A549 (cell line): ENCODE measurements around the gene CAVIN1. TPM values are rescaled to one million over a fixed set of nuclear protein-coding genes. Genes with fewer than 3 reads are reported as not detected.
"Not testable (repeated sequence)": the region's sequence is repeated elsewhere in the genome, so short reads cannot be mapped to it uniquely, and the experiment has no call there.

ENCODE experiments used
- ATAC-seq, 2 experiments: fragments of 200-7000 bp in 1 of 2; fragments of >200 bp in 1 of 2; cut with Nextera tagmentation in 1 of 2; cut with Tn5 transposase in 1 of 2; 3 replicates each; pipeline versions ENCODE4 v1.8.0 to v1.9.1; 2018 to 2020; ENCODE audit warnings: mild to moderate bottlenecking in 1 of 2, moderate library complexity in 1 of 2
- CTCF ChIA-PET: fragments of 300-600 bp; sonication (Branson Sonifier 250); formaldehyde crosslinking; extraction: SDS; loops from one replicate; lab custom pipeline; 2021; ENCODE audit warnings: antibody characterized with exemption, inconsistent platforms; lab: Yijun Ruan, JAX
- POLR2A ChIA-PET: fragments of 350-600 bp; formaldehyde crosslinking; extraction: SDS; loops from one replicate; lab custom pipeline; 2021; ENCODE audit warnings: antibody characterized with exemption, inconsistent platforms; lab: Yijun Ruan, JAX
- DNase-seq, 2 experiments: peaks; one replicate each; pipeline versions ENCODE4 v3.0.0 to v3.0.0-alpha.2; 2011 to 2016; ENCODE audit warnings: low read depth in 1 of 2, low spot score in 1 of 2
- FAIRE-seq: peaks from 2 replicates; lab custom pipeline; 2011; peaks lifted over from hg19 to GRCh38; lab: Jason Lieb, UNC
- H3K27ac ChIP-seq, 2 experiments: fragments of >200 bp; sonication (Bioruptor Twin); formaldehyde crosslinking; 3 replicates each; pipeline ENCODE4 v1.5.1; 2016 to 2017
- H3K4me1 ChIP-seq: fragments of >200 bp; sonication (Bioruptor Twin); formaldehyde crosslinking; 3 replicates; pipeline ENCODE4 v1.6.1; 2016
- H3K4me2 ChIP-seq: fragments of >200 bp; sonication (Bioruptor Twin); formaldehyde crosslinking; 3 replicates; pipeline ENCODE4 v1.6.1; 2016
- H3K4me3 ChIP-seq: fragments of >200 bp; sonication (Bioruptor Twin); formaldehyde crosslinking; 3 replicates; pipeline ENCODE4 v1.5.1; 2016
- H3K9me3 ChIP-seq: fragments of >200 bp; sonication (Bioruptor Twin); formaldehyde crosslinking; 3 replicates; pipeline ENCODE4 v1.6.1; 2016
- ATOH8 ChIP-seq: fragments of 250-450 bp; sonication (Bioruptor Pico); IDR thresholded peaks from 2 replicates; pipeline ENCODE4 v1.5.0; 2020; ENCODE audit warnings: low read depth, mild to moderate bottlenecking, moderate library complexity
- CEBPB ChIP-seq, 2 experiments: fragments of >200 bp in 1 of 2; sonication (Bioruptor Twin) in 1 of 2; formaldehyde crosslinking in 1 of 2; IDR thresholded peaks; 2 replicates each; pipeline ENCODE4 v1.6.1; 2012 to 2016
- E2F6 ChIP-seq: IDR thresholded peaks from 2 replicates; pipeline ENCODE4 v1.6.1; 2012; ENCODE audit warnings: low read depth, borderline replicate concordance
- EHF ChIP-seq: fragments of 250-450 bp; sonication (Bioruptor Pico); IDR thresholded peaks from 2 replicates; pipeline ENCODE4 v1.5.0; 2020; ENCODE audit warnings: mild to moderate bottlenecking
- FOXS1 ChIP-seq: fragments of 250-450 bp; sonication (Bioruptor Pico); IDR thresholded peaks from 2 replicates; pipeline ENCODE4 v1.5.0; 2020; ENCODE audit warnings: mild to moderate bottlenecking, moderate library complexity
- KDM1A ChIP-seq: fragments of 200-600 bp; sonication (generic); IDR thresholded peaks from 2 replicates; pipeline ENCODE4 v1.6.1; 2016; ENCODE audit warnings: low read depth, mild to moderate bottlenecking
- MYC ChIP-seq: IDR thresholded peaks from 2 replicates; pipeline ENCODE4 v1.6.1; 2012; ENCODE audit warnings: mild to moderate bottlenecking, inconsistent platforms, low read length, improper control_type of control experiment, borderline replicate concordance
- PBX3 ChIP-seq: IDR thresholded peaks from 2 replicates; pipeline ENCODE4 v1.6.1; 2012
- PHF8 ChIP-seq: fragments of 200-600 bp; sonication (generic); IDR thresholded peaks from 2 replicates; pipeline ENCODE4 v1.6.1; 2016; ENCODE audit warnings: low read depth, mild to moderate bottlenecking, antibody characterized with exemption, moderate library complexity, borderline replicate concordance
- POLR2A ChIP-seq: IDR thresholded peaks from 2 replicates; pipeline ENCODE4 v1.6.1; 2012; ENCODE audit warnings: mild to moderate bottlenecking, low read length
- POLR2AphosphoS2 ChIP-seq: conservative IDR thresholded peaks from 2 replicates; pipeline ENCODE4 v1.6.1; 2012; ENCODE audit warnings: low read length, improper control_type of control experiment, inconsistent platforms
- RAD21 ChIP-seq, 2 experiments: fragments of >200 bp in 1 of 2; sonication (Bioruptor Twin) in 1 of 2; formaldehyde crosslinking in 1 of 2; IDR thresholded peaks in 1 of 2; conservative IDR thresholded peaks in 1 of 2; 2 replicates in 1 of 2; 3 replicates in 1 of 2; pipeline ENCODE4 v1.6.1; 2012 to 2018; ENCODE audit warnings: inconsistent platforms in 1 of 2
- RARB ChIP-seq: fragments of 250-450 bp; sonication (Bioruptor Pico); IDR thresholded peaks from 2 replicates; pipeline ENCODE4 v1.8.0; 2021; ENCODE audit warnings: mild to moderate bottlenecking, moderate library complexity
- RCOR1 ChIP-seq: fragments of 150-350 bp; IDR thresholded peaks from 2 replicates; pipeline ENCODE4 v1.6.1; 2014; ENCODE audit warnings: antibody characterized with exemption, low read length, low read depth
- RNF2 ChIP-seq: fragments of 200-600 bp; sonication (generic); IDR thresholded peaks from 2 replicates; pipeline ENCODE4 v1.6.1; 2016; ENCODE audit warnings: low read depth, mild to moderate bottlenecking, antibody characterized with exemption, moderate library complexity, borderline replicate concordance
- SMC3 ChIP-seq: fragments of >200 bp; sonication (Bioruptor Twin); formaldehyde crosslinking; IDR thresholded peaks from 3 replicates; pipeline ENCODE4 v1.6.1; 2018; ENCODE audit warnings: inconsistent platforms
- SREBF2 ChIP-seq: fragments of 450-650 bp; IDR thresholded peaks from 2 replicates; pipeline ENCODE4 v1.6.1; 2014; ENCODE audit warnings: mild to moderate bottlenecking, moderate library complexity
- TP53 ChIP-seq: fragments of 250-450 bp; sonication (Bioruptor Pico); IDR thresholded peaks from 2 replicates; pipeline ENCODE4 v1.5.0; 2021; ENCODE audit warnings: mild to moderate bottlenecking, moderate library complexity
- USF2 ChIP-seq: fragments of 450-650 bp; IDR thresholded peaks from 2 replicates; pipeline ENCODE4 v1.6.1; 2014; ENCODE audit warnings: antibody characterized with exemption
- ZC3H11A ChIP-seq: fragments of 450-650 bp; IDR thresholded peaks from 2 replicates; pipeline ENCODE4 v1.6.1; 2014; ENCODE audit warnings: antibody characterized with exemption, mild to moderate bottlenecking
- WGBS: methylation state at CpG from one replicate; pipeline ENCODE4 v1.1.6; 2017; ENCODE audit errors: missing lambda C conversion rate; 5-methylcytosine and 5-hydroxymethylcytosine counted together
- polyA plus RNA-seq, 4 experiments: library from polyadenylated mRNA; depleted of rRNA in 3 of 4; stranded (reverse); fragments of >200 nt; fragmentation: RNase III in 1 of 4; extraction: RNeasy Plus Mini Kit Qiagen cat#74134 plus additional on column Dnase treatment in 1 of 4; gene quantifications; 2 replicates in 3 of 4; 3 replicates in 1 of 4; pipeline ENCODE4 v1.2.3, GENCODE V29; 2011 to 2017

Gene CAVIN1
- polyA plus RNA-seq, 2 of the 4 experiments (the other 2 are of a cell fraction) = 101 to 371 TPM

- H3K27ac ChIP-seq = peak overlapping the region; percentile 1 to 44; a peak in 3 of 6 replicates
Measured at GRCh38 chr17:42399948-42400843, 22.9 kb downstream of the CAVIN1 start.

GRCh38 chr17:42399121-42399520 lies 23.9 kb downstream of the CAVIN1 start:
- DNase-seq (no peak), ATAC-seq (no peak), FAIRE-seq (no peak)
- no peaks in the 10 kb centered on the region for H3K9me3 ChIP-seq
- H3K27ac ChIP-seq = peak overlapping the region; percentile 37 to 44; a peak in 4 of 6 replicates
- peaks cover 51% of the 10 kb centered on the region for H3K4me1 ChIP-seq
- no peak for TF ChIP-seq KDM1A
- CTCF ChIA-PET = interaction anchor here (1.1 to 33.2 kb wide), 12 partner anchors 9 to 281 kb away, joined by 3 to 1360 read pairs (median 8); partner anchors contain the start of genes CAVIN1 and STAT3
- H3K4me2 ChIP-seq = peak overlapping the region; percentile 30; the same call in 2 of the 3 replicates
- no peak overlapping the region for H3K4me3 ChIP-seq
- POLR2A ChIA-PET = interaction anchor here (0.9 to 1.0 kb wide), 3 partner anchors 10 to 24 kb away, joined by 3 to 6 read pairs (median 5); partner anchors contain the start of genes CAVIN1 and STAT3
- WGBS = 46% methylated on average over 2 of the region's 2 CpGs

More at GRCh38 chr17:42399948-42400843, 22.9 kb downstream of the CAVIN1 start:
- peaks cover 51% of the 10 kb centered on the region for H3K4me1 ChIP-seq
- ATAC-seq = no peak; a peak in 1 of 6 replicates
- H3K4me3 ChIP-seq = no peak overlapping the region
- CTCF ChIA-PET = interaction anchor here (1.1 to 33.2 kb wide), 11 partner anchors 8 to 148 kb away, joined by 3 to 1360 read pairs (median 13); partner anchors contain the start of genes CAVIN1 and STAT3
- WGBS = 90% methylated on average over 6 of the region's 6 CpGs
- 0 out of 2 replicates have a peak, but pooled peaks have one; percentile 13 for TF ChIP-seq USF2
- no peak for TF ChIP-seq RARB (CRISPR knock-in tag)
- TF ChIP-seq PHF8 = no peak
- TF ChIP-seq, all 56 proteins: peak for 1
- POLR2A ChIA-PET = interaction anchor here (0.9 kb wide), 1 partner anchor 23 kb away, joined by 5 read pairs; the partner anchor contains the start of gene CAVIN1
- DNase-seq = no peak
- no peaks in the 10 kb centered on the region for H3K9me3 ChIP-seq
- H3K4me2 ChIP-seq = no peak overlapping the region
- FAIRE-seq = no peak

GRCh38 chr17:42395601-42396000 lies 27.5 kb downstream of the CAVIN1 start:
- not testable (repeated sequence) for H3K4me3 ChIP-seq, H3K27ac ChIP-seq, H3K4me2 ChIP-seq, ATAC-seq, FAIRE-seq, H3K9me3 ChIP-seq, DNase-seq
- WGBS = 97% methylated on average over 8 of the region's 8 CpGs
- CTCF ChIA-PET = interaction anchor here (0.5 to 33.2 kb wide), 7 partner anchors 12 to 132 kb away, joined by 3 to 1360 read pairs (median 5); no protein-coding TSS in a partner anchor
- peaks cover 25% of the 10 kb centered on the region for H3K4me1 ChIP-seq
- POLR2A ChIA-PET = interaction anchor here (1.2 kb wide), 1 partner anchor 67 kb away, joined by 3 read pairs; no protein-coding TSS in a partner anchor

GRCh38 chr17:42394838-42395237 lies 28.2 kb downstream of the CAVIN1 start:
- ChIA-PET POLR2A (interaction anchor here (1.7 kb wide), 1 partner anchor 28 kb away, joined by 3 read pairs; the partner anchor contains the start of gene CAVIN1), CTCF (interaction anchor here (0.5 to 33.2 kb wide), 4 partner anchors 13 to 72 kb away, joined by 3 to 1360 read pairs (median 96); no protein-coding TSS in a partner anchor)
- TF ChIP-seq CEBPB (IDR thresholded peaks at IDR 0.05) = no peak
- TF ChIP-seq ATOH8 (CRISPR knock-in tag) = no peak
- TF ChIP-seq FOXS1 (CRISPR knock-in tag) = no peak
- no peak for TF ChIP-seq MYC
- TF ChIP-seq RARB (CRISPR knock-in tag) = no peak
- TF ChIP-seq TP53 (CRISPR knock-in tag) = no peak
- no peak for TF ChIP-seq POLR2AphosphoS2
- TF ChIP-seq RAD21 (conservative IDR thresholded peaks at IDR 0.05 in 1 of 2, IDR thresholded peaks at IDR 0.05 in 1 of 2) = no peak
- TF ChIP-seq PBX3 = no peak
- TF ChIP-seq SMC3 = no peak
- TF ChIP-seq SREBF2 = no peak
- TF ChIP-seq EHF (CRISPR knock-in tag) = no peak
- TF ChIP-seq POLR2A = no peak
- no peak for TF ChIP-seq RCOR1
- TF ChIP-seq E2F6 = no peak
- TF ChIP-seq ZC3H11A = no peak
- no peak for TF ChIP-seq RNF2
- Histone ChIP-seq H3K4me3 (no peak overlapping the region), H3K9me3 (no peaks in the 10 kb centered on the region), H3K4me1 (peaks cover 19% of the 10 kb centered on the region), H3K4me2 (no peak overlapping the region), H3K27ac (0 out of 6 replicates have a peak overlapping the region, but pooled peaks of 1 of the 2 experiments have one; percentile 5)
- FAIRE-seq (no peak), ATAC-seq (no peak), DNase-seq (no peak)
- WGBS = 93% methylated on average over 4 of the region's 4 CpGs
